ENCODE measurements around the gene GLMP.
A peak's percentile ranks its signal among the peaks of the same experiment; 100 is the strongest.

The GLMP gene

DNA sequence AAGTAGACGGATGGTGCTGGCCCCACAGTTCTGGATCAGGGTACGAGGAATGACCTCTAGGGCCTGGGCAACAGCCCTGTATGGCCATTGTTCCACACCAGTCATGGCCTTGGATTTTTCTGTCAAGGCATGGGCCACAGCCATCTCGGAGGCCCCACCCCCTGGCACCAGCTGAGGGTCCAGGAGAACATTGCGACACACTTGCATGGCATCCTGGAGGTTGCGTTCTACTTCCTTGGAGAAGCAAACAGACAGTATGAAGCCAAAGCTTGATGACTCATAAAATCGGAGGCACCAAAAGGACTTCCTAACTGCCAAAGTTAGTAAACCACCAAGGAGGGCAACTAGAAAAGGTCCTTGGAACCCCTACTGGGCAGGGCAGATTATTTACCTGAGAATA lies 15.5 kb upstream of the GLMP start:
- H3K9me3 ChIP-seq (ENCODE audit: control insufficient read depth, low read length): no peaks in the 10 kb centered on the region
- H3K9ac ChIP-seq (ENCODE audit: low read length): no peak overlapping the region
- H3K27me3 ChIP-seq (ENCODE audit: control insufficient read depth, insufficient read depth, low read length): no peaks in the 10 kb centered on the region
- peaks cover 10% of the 10 kb centered on the region for H3K36me3 ChIP-seq (ENCODE audit: control insufficient read depth, insufficient read depth, low read length)
- H3K4me3 ChIP-seq (ENCODE audit: low read length): no peak overlapping the region
- H3K4me1 ChIP-seq (ENCODE audit: control insufficient read depth, insufficient read depth, low read length): no peaks in the 10 kb centered on the region

DNA sequence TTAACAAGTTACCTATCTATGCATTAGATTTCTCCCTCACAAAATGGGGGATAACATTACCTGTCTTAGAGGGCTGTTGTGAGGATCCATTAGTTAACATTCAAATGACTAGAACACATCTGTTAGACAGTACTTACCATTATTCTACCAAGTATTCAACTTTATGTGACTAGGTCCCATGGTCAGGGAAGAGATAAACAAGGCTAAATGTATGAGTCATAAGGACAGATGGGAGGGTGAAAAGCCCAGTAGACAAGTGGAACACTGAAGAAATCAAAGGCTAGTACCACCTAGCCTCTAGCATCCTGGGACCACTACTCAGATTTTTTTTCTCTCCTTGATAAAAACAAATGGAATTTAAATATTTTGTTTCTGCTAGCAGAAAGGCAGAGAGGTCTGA lies 12.6 kb upstream of the GLMP start:
- H3K9ac ChIP-seq (ENCODE audit: low read length): no peak overlapping the region
- no peaks in the 10 kb centered on the region for H3K4me1 ChIP-seq (ENCODE audit: control insufficient read depth, insufficient read depth, low read length)
- H3K4me3 ChIP-seq (ENCODE audit: low read length): no peak overlapping the region
- H3K27me3 ChIP-seq (ENCODE audit: control insufficient read depth, insufficient read depth, low read length): no peaks in the 10 kb centered on the region
- H3K9me3 ChIP-seq (ENCODE audit: control insufficient read depth, low read length): no peaks in the 10 kb centered on the region
- peaks cover 10% of the 10 kb centered on the region for H3K36me3 ChIP-seq (ENCODE audit: control insufficient read depth, insufficient read depth, low read length)

GRCh38 chr1:156305215-156305614 lies 9.7 kb upstream of the GLMP start:
- Histone ChIP-seq H3K4me3 (ENCODE audit: low read length) (no peak overlapping the region), H3K4me1 (ENCODE audit: control insufficient read depth, insufficient read depth, low read length) (no peaks in the 10 kb centered on the region), H3K9me3 (ENCODE audit: control insufficient read depth, low read length) (no peaks in the 10 kb centered on the region), H3K36me3 (ENCODE audit: control insufficient read depth, insufficient read depth, low read length) (peaks cover 5% of the 10 kb centered on the region), H3K27me3 (ENCODE audit: control insufficient read depth, insufficient read depth, low read length) (no peaks in the 10 kb centered on the region), H3K9ac (ENCODE audit: low read length) (no peak overlapping the region)

- Histone ChIP-seq H3K36me3 (ENCODE audit: control insufficient read depth, insufficient read depth, low read length) (peaks cover 5% of the 10 kb centered on the region), H3K4me1 (ENCODE audit: control insufficient read depth, insufficient read depth, low read length) (no peaks in the 10 kb centered on the region), H3K27me3 (ENCODE audit: control insufficient read depth, insufficient read depth, low read length) (no peaks in the 10 kb centered on the region), H3K4me3 (ENCODE audit: low read length) (no peak overlapping the region), H3K9ac (ENCODE audit: low read length) (no peak overlapping the region), H3K9me3 (ENCODE audit: control insufficient read depth, low read length) (no peaks in the 10 kb centered on the region)
These were observed 7.8 kb upstream of the GLMP start for GRCh38 chr1:156303241-156303640.

DNA sequence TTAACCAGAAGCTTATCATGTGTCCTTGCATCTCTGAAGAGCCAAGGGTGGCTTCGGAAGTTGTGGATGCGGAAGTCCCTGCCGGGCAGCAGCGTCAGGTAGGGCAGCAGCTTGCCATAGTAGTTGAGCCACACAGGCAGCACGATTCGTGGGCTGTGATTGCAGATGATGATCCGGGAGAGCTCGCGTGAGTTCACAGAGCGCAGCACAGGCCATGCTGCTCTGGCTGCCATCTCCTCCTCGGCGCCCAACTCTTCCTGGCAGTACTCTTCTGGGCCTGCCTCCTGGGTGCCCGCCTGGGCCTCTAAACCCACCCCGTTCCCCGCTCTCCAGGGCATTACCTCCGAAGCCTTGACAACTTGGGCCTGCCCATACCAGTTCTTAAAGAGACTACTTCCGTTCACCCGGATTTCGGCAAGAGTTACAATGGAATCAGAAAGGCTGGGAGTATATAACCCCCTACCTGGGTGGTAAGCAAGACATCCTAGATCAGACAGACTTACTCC lies 3.4 kb upstream of the GLMP start, which contains the start of gene VHLL:
VHLL (minus strand) TSS at position 456 of the 506 bp plus-strand sequence; CDS start at position 338, 118 bp downstream.
- no peaks in the 10 kb centered on the region for H3K27me3 ChIP-seq (ENCODE audit: control insufficient read depth, insufficient read depth, low read length)
- no peaks in the 10 kb centered on the region for H3K9me3 ChIP-seq (ENCODE audit: control insufficient read depth, low read length)
- H3K4me3 ChIP-seq (ENCODE audit: low read length): no peak within 1 kb of the TSS
- no peaks in the 10 kb centered on the region for H3K36me3 ChIP-seq (ENCODE audit: control insufficient read depth, insufficient read depth, low read length)
- H3K9ac ChIP-seq (ENCODE audit: low read length): no peak within 1 kb of the TSS
- H3K4me1 ChIP-seq (ENCODE audit: control insufficient read depth, insufficient read depth, low read length): peaks cover 10% of the 10 kb centered on the region

- Histone ChIP-seq H3K9me3 (ENCODE audit: control insufficient read depth, low read length) (no peaks in the 10 kb centered on the region), H3K4me1 (ENCODE audit: control insufficient read depth, insufficient read depth, low read length) (peaks cover 21% of the 10 kb centered on the region), H3K4me3 (ENCODE audit: low read length) (no peak overlapping the region), H3K27me3 (ENCODE audit: control insufficient read depth, insufficient read depth, low read length) (no peaks in the 10 kb centered on the region), H3K36me3 (ENCODE audit: control insufficient read depth, insufficient read depth, low read length) (no peaks in the 10 kb centered on the region), H3K9ac (ENCODE audit: low read length) (no peak overlapping the region)
These were observed 1.6 kb downstream of the GLMP start for GRCh38 chr1:156293895-156294294.

GRCh38 chr1:156293098-156293434 lies 2.4 kb downstream of the GLMP start:
- Histone ChIP-seq H3K27me3 (ENCODE audit: control insufficient read depth, insufficient read depth, low read length) (no peaks in the 10 kb centered on the region), H3K9me3 (ENCODE audit: control insufficient read depth, low read length) (no peaks in the 10 kb centered on the region), H3K4me3 (ENCODE audit: low read length) (no peak overlapping the region), H3K4me1 (ENCODE audit: control insufficient read depth, insufficient read depth, low read length) (peaks cover 21% of the 10 kb centered on the region), H3K9ac (ENCODE audit: low read length) (no peak overlapping the region), H3K36me3 (ENCODE audit: control insufficient read depth, insufficient read depth, low read length) (no peaks in the 10 kb centered on the region)

- Histone ChIP-seq H3K9ac (ENCODE audit: low read length) (peak overlapping the region; percentile 72), H3K27me3 (ENCODE audit: control insufficient read depth, insufficient read depth, low read length) (no peaks in the 10 kb centered on the region), H3K4me1 (ENCODE audit: control insufficient read depth, insufficient read depth, low read length) (peaks cover 21% of the 10 kb centered on the region), H3K36me3 (ENCODE audit: control insufficient read depth, insufficient read depth, low read length) (no peaks in the 10 kb centered on the region), H3K9me3 (ENCODE audit: control insufficient read depth, low read length) (no peaks in the 10 kb centered on the region), H3K4me3 (ENCODE audit: low read length) (peak overlapping the region; percentile 60)
These were observed 4.0 kb downstream of the GLMP start for GRCh38 chr1:156291226-156292061.

DNA sequence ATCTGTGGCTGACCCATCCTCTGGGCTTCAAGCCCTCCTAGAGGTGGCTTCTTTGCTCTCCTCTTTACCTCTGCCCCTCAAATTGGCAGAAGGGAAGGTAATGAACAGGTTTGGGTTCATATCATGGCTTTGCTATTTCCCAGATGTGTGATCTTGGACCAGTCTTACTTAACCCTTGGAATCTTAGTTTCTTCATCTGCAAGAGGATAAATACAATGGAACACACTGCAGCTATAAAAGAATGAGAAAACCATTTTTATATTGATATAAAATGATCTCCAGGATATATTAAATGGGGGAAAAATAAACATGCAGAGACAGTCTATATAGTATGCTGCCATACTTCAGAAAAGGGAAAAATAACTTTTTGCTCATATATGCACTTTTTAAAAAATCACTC lies 5.6 kb downstream of the GLMP start:
- Histone ChIP-seq H3K27me3 (ENCODE audit: control insufficient read depth, insufficient read depth, low read length) (no peaks in the 10 kb centered on the region), H3K4me1 (ENCODE audit: control insufficient read depth, insufficient read depth, low read length) (peaks cover 16% of the 10 kb centered on the region), H3K4me3 (ENCODE audit: low read length) (no peak overlapping the region), H3K9me3 (ENCODE audit: control insufficient read depth, low read length) (no peaks in the 10 kb centered on the region), H3K36me3 (ENCODE audit: control insufficient read depth, insufficient read depth, low read length) (no peaks in the 10 kb centered on the region), H3K9ac (ENCODE audit: low read length) (no peak overlapping the region)

GRCh38 chr1:156286061-156286460 lies 9.4 kb downstream of the GLMP start:
- H3K4me1 ChIP-seq (ENCODE audit: control insufficient read depth, insufficient read depth, low read length): peaks cover 21% of the 10 kb centered on the region
- no peaks in the 10 kb centered on the region for H3K36me3 ChIP-seq (ENCODE audit: control insufficient read depth, insufficient read depth, low read length)
- H3K27me3 ChIP-seq (ENCODE audit: control insufficient read depth, insufficient read depth, low read length): no peaks in the 10 kb centered on the region
- H3K4me3 ChIP-seq (ENCODE audit: low read length): no peak overlapping the region
- H3K9ac ChIP-seq (ENCODE audit: low read length): no peak overlapping the region
- H3K9me3 ChIP-seq (ENCODE audit: control insufficient read depth, low read length): no peaks in the 10 kb centered on the region

- no peaks in the 10 kb centered on the region for H3K9me3 ChIP-seq (ENCODE audit: control insufficient read depth, low read length)
- no peak overlapping the region for H3K9ac ChIP-seq (ENCODE audit: low read length)
- peaks cover 22% of the 10 kb centered on the region for H3K4me1 ChIP-seq (ENCODE audit: control insufficient read depth, insufficient read depth, low read length)
- H3K4me3 ChIP-seq (ENCODE audit: low read length): no peak overlapping the region
- no peaks in the 10 kb centered on the region for H3K36me3 ChIP-seq (ENCODE audit: control insufficient read depth, insufficient read depth, low read length)
- H3K27me3 ChIP-seq (ENCODE audit: control insufficient read depth, insufficient read depth, low read length): no peaks in the 10 kb centered on the region
These were observed 10.0 kb downstream of the GLMP start for GRCh38 chr1:156285437-156285836.

DNA sequence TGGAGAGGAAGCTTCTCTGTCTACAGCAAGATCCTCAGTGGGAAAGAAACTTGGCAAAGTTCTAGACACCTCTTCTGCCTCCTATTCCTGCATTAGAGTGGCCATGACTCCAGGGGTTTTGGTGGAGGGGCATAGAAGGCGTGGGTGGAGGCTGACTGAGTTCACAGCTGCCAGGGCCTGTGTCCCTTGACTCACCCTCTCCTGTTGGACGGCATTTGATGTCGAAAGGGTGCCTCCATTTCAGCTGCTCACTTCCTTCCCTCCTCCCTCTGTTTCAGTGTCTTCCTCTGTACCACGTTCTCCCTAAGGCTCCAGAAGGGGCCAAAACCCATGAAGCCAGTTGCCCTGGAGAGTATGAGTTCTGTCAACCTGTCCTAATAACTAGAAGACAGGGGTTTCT lies 10.7 kb downstream of the GLMP start:
- Histone ChIP-seq H3K4me1 (ENCODE audit: control insufficient read depth, insufficient read depth, low read length) (peaks cover 26% of the 10 kb centered on the region), H3K9me3 (ENCODE audit: control insufficient read depth, low read length) (no peaks in the 10 kb centered on the region), H3K36me3 (ENCODE audit: control insufficient read depth, insufficient read depth, low read length) (no peaks in the 10 kb centered on the region), H3K4me3 (ENCODE audit: low read length) (no peak overlapping the region), H3K27me3 (ENCODE audit: control insufficient read depth, insufficient read depth, low read length) (no peaks in the 10 kb centered on the region), H3K9ac (ENCODE audit: low read length) (peak overlapping the region; percentile 50)
